Keratinocyte (primary cell): ENCODE data around the gene SLIT3.

ENCODE experiments used
- EZH2 ChIP-seq: IDR thresholded peaks from one replicate; pipeline ENCODE4 v1.6.1; 2012; ENCODE audit warnings: inconsistent platforms, mild to moderate bottlenecking, low read length, moderate library complexity
- TF ChIP-seq, protein P1 (sequence below), 3 experiments: IDR thresholded peaks in 1 of 3; conservative IDR thresholded peaks in 1 of 3; optimal IDR thresholded peaks in 1 of 3; 2 replicates in 2 of 3; 3 replicates in 1 of 3; pipeline versions ENCODE3 to v1.5.1; 2011; ENCODE audit warnings: low read length in 3 of 3, mild to moderate bottlenecking in 3 of 3, moderate library complexity in 2 of 3, control low read depth in 1 of 3, inconsistent platforms in 1 of 3; ENCODE audit not compliant: insufficient read depth in 2 of 3; ENCODE audit errors: extremely low read depth in 1 of 3

DNA sequence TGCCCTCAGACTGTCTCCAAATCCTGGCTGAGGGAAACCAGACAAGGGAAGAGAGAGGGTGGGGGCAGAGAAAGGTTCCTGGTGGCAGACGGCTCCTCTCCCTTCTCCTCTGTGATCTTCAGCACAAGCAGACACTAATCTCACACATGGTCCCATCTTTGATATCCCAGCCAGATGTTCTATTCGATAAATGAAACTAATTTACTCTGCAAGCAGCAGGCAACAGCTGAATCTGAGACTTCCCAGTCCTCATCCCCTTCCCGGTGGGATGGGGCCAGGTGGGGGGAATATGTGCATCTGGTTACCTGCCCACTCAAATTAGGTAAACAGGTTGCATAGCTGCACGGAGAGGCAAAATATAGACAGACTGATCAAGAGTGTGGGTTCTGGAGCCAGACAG is 512.8 kb downstream of the SLIT3 start:
- TF ChIP-seq, protein P1, sequence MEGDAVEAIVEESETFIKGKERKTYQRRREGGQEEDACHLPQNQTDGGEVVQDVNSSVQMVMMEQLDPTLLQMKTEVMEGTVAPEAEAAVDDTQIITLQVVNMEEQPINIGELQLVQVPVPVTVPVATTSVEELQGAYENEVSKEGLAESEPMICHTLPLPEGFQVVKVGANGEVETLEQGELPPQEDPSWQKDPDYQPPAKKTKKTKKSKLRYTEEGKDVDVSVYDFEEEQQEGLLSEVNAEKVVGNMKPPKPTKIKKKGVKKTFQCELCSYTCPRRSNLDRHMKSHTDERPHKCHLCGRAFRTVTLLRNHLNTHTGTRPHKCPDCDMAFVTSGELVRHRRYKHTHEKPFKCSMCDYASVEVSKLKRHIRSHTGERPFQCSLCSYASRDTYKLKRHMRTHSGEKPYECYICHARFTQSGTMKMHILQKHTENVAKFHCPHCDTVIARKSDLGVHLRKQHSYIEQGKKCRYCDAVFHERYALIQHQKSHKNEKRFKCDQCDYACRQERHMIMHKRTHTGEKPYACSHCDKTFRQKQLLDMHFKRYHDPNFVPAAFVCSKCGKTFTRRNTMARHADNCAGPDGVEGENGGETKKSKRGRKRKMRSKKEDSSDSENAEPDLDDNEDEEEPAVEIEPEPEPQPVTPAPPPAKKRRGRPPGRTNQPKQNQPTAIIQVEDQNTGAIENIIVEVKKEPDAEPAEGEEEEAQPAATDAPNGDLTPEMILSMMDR (optimal IDR thresholded peaks at IDR 0.05 in 1 of 3, IDR thresholded peaks at IDR 0.05 in 1 of 3, conservative IDR thresholded peaks at IDR 0.05 in 1 of 3; ENCODE audit: extremely low read depth in 1 of 3, insufficient read depth in 2 of 3, low read length in 3 of 3) = no peak
- TF ChIP-seq EZH2 = no peak
